ENCODE measurements around the gene LRRC8B. TPM values are rescaled to one million over a fixed set of nuclear protein-coding genes. Genes with fewer than 3 reads are reported as not detected.

Gene LRRC8B
- total RNA-seq, 4 donors from 2014 or later, result 8.7 to 19.5 (median 9.2) TPM

DNA sequence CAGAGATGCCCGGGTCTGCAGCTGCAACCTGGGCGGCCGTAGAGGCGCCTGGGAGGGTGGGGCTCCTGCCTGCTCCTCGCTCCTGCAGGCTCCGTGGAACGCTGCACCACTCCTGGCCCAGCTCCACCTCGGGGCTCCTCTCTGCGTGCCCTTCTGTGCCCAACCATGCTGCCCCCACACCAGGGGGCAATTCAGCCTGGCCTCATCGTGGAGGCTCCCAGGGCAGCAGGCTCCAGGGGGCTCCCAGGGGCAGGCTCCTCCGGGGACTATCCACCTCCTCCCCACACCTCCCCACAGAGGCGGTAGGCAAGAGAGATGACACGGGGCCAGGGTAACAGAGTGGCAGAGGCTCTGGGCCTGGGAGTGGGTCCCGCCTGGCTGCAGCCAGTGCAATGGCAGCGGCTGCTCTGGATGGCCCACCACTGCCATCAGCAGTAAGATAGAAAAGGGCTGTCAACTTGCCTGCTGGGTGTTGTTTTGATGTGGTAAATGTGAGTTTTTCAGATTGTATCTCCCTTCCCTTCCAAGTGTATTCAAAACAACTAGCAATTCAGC is 85.9 kb downstream of the LRRC8B start:
- H3K4me3 ChIP-seq, result no peak overlapping the region
- intact Hi-C loops (cut with DNase I), result no loop called here
- peaks cover 7 to 53% (median 13%) of the 10 kb centered on the region in 3 donors for H3K4me1 ChIP-seq
- H3K27ac ChIP-seq, result peak overlapping the region in 1 of 4 donors; percentile 11
- no peak for TF ChIP-seq POLR2A (IDR thresholded peaks at IDR 0.05)
- TF ChIP-seq, protein P1, sequence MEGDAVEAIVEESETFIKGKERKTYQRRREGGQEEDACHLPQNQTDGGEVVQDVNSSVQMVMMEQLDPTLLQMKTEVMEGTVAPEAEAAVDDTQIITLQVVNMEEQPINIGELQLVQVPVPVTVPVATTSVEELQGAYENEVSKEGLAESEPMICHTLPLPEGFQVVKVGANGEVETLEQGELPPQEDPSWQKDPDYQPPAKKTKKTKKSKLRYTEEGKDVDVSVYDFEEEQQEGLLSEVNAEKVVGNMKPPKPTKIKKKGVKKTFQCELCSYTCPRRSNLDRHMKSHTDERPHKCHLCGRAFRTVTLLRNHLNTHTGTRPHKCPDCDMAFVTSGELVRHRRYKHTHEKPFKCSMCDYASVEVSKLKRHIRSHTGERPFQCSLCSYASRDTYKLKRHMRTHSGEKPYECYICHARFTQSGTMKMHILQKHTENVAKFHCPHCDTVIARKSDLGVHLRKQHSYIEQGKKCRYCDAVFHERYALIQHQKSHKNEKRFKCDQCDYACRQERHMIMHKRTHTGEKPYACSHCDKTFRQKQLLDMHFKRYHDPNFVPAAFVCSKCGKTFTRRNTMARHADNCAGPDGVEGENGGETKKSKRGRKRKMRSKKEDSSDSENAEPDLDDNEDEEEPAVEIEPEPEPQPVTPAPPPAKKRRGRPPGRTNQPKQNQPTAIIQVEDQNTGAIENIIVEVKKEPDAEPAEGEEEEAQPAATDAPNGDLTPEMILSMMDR (IDR thresholded peaks at IDR 0.05), result no peak
- no peaks in the 10 kb centered on the region for H3K36me3 ChIP-seq
- WGBS, 2 donors, result 64% methylated on average over 9 of the region's 15 CpGs; no CpG with 5 or more reads in 1 of the 2 donors
- no peaks in the 10 kb centered on the region for H3K27me3 ChIP-seq
- no peaks in the 10 kb centered on the region for H3K9me3 ChIP-seq
- no peak for DNase-seq

DNA sequence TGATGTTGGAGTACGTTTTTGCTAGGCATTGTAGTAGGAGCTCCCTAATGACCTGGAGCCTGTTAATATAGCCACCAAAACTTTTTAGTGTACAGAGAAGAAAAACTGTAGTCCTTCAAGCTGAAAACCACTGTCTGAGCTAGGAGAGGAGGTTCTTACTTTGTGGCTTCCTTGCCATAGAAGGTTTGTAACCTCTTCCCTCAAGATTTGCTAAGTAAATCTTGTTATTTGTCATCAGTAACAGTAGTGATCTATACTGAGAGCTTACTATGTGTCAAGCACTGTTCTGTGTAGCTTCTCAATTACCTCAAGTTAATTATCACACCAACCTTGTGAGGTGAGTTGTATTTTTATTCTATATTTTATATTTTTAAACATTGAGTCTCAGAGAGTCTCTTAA is 87.1 kb downstream of the LRRC8B start:
- DNase-seq, result no peak
- TF ChIP-seq, protein P1 (IDR thresholded peaks at IDR 0.05), result no peak
- no peak for TF ChIP-seq POLR2A (IDR thresholded peaks at IDR 0.05)
- no peaks in the 10 kb centered on the region for H3K36me3 ChIP-seq
- H3K4me1 ChIP-seq, result peaks cover 13 to 52% (median 14%) of the 10 kb centered on the region in 3 donors
- H3K4me3 ChIP-seq, result no peak overlapping the region
- no peak overlapping the region for H3K27ac ChIP-seq
- H3K9me3 ChIP-seq, result no peaks in the 10 kb centered on the region
- H3K27me3 ChIP-seq, result no peaks in the 10 kb centered on the region
- WGBS, 2 donors, result 85 to 89% methylated on average over 1 of the region's 1 CpG
- intact Hi-C loops (cut with DNase I), result no loop called here

DNA sequence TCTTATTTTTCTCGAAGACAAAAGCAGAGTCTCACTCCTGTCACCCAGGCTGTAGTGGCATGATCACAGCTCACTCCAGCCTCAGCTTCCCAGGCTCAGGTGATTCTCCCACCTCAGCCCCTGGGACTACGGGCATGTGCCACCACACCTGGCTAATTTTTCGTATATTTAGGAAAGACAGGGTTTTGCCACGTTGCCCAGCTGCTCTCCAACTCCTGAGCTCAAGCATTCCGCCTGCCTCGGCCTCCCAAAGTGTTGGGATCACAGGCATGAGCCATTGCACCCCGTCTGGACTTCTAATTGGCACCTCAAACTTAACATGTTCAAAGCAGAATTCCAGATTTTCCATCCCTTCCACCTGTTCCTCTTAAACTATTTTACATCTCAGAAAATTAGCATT is 89.3 kb downstream of the LRRC8B start:
- 81 to 93% methylated on average over 7 of the region's 7 CpGs for WGBS, 2 donors
- TF ChIP-seq, protein P1 (IDR thresholded peaks at IDR 0.05), result no peak
- TF ChIP-seq POLR2A (IDR thresholded peaks at IDR 0.05), result no peak
- intact Hi-C loops (cut with DNase I), result no loop called here

DNA sequence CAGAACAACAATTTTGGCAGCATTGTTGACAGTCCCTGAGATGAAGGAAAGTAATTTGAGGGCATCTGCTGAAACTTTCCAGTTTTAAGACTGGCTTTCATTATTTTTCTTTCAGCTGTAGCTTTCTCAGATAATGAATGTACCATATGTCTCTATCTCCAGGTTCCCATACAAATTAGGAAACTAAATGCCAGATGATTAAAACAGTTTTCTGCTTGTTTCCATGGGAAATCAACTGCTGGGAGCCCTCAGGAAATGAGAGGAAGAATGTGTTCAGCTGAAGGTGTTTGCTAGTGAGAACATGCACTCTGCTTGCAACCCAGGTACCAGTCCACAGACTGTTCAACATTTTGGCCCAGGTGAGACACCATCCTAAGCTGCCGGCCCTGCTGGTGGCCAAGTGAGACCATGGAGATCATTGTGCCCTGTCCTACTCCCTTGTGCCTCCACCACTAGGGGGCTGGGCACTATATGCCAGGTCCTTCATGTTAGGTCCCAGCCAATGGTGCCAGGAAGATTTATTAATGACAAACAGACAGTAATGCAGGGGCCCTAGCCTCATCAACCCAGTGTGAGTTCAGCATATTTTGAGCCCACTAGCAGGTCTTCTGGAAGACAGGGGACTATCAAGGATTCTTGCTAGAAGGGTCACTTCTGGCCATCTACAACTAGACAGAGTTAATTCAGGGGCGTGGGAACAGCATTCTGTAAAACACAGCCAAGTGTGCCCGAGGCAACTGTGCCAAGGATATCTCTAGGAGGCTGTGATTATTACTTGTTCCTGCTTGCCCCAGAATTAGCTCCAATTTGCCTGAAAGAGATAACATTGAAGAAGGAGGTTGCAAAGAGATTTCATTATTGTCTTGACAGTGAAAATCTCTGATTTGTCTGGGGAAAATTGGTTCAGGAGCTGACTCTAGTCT is 91.3 kb downstream of the LRRC8B start:
- no peaks in the 10 kb centered on the region for H3K27me3 ChIP-seq
- no peaks in the 10 kb centered on the region for H3K9me3 ChIP-seq
- peak overlapping the region in 2 of 4 donors; percentile 0 to 7 for H3K27ac ChIP-seq
- WGBS, 2 donors, result 48 to 49% methylated on average over 3 of the region's 3 CpGs
- no peaks in the 10 kb centered on the region for H3K36me3 ChIP-seq
- no peak for DNase-seq
- TF ChIP-seq, protein P1 (IDR thresholded peaks at IDR 0.05), result peak in 4 of 6 experiments; percentile 27 to 54 (median 30)
- TF ChIP-seq POLR2A (IDR thresholded peaks at IDR 0.05), result no peak
- no peak overlapping the region for H3K4me3 ChIP-seq
- intact Hi-C loops (cut with DNase I), result no loop called here
- H3K4me1 ChIP-seq, result peaks cover 0 to 18% (median 6%) of the 10 kb centered on the region in 3 donors

More for the DNA sequence above, 89.3 kb downstream of the LRRC8B start:
- Histone ChIP-seq H3K27me3 (no peaks in the 10 kb centered on the region), H3K27ac (no peak overlapping the region), H3K4me3 (no peak overlapping the region), H3K36me3 (no peaks in the 10 kb centered on the region), H3K9me3 (no peaks in the 10 kb centered on the region), H3K4me1 (peaks cover 13 to 37% (median 13%) of the 10 kb centered on the region in 3 donors)
- DNase-seq, result no peak
